ENCODE results near the gene UBTD2. TPM values are rescaled to one million over a fixed set of nuclear protein-coding genes. Genes with fewer than 3 reads are reported as not detected.
A peak's percentile ranks its signal among the peaks of the same experiment; 100 is the strongest.
"Not testable (repeated sequence)": the region's sequence is repeated elsewhere in the genome, so short reads cannot be mapped to it uniquely, and the experiment has no call there.

UBTD2 gene
- total RNA-seq, 4 donors from 2014 or later, result 6.0 to 35.4 (median 19.0) TPM

DNA sequence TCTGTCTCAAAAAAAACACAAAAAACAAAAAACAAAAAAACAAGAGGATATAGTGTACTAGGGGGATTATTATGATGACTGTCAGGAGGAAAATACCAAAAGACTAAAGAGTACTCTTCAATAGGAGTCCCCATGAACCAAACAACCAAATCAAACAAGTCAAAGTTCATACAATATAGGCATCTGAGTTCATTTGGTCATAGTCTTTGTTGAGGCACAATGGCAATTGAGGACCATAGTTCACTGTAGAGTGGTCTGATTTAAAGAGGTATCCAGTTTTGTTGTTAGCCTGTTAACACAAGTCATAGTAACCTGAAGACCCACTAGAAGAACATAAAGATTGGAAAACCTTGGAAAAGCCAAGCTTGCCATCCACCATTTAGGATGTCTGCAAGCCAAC is 11.3 kb upstream of the UBTD2 start:
- no peak for DNase-seq
- Histone ChIP-seq H3K27me3 (no peaks in the 10 kb centered on the region), H3K36me3 (no peaks in the 10 kb centered on the region), H3K4me3 (no peak overlapping the region), H3K9me3 (no peaks in the 10 kb centered on the region), H3K27ac (no peak overlapping the region), H3K4me1 (peaks cover 0 to 5% (median 4%) of the 10 kb centered on the region in 4 donors)
- in situ Hi-C loops (cut with MboI; ENCODE audit: low pct_ligation_motif_present in 1 of 4, low pct_unique_long_range_greater_than_20kb in 1 of 4, low sequenced_read_pairs in 3 of 4), result loop anchor here in 3 of 4 donors (10.0 to 25.0 kb wide), 3 partner anchors 180 to 190 kb away; no protein-coding TSS in a partner anchor
- intact Hi-C loops (cut with DNase I; ENCODE audit: low total_unique reads), result loop anchor here (5.0 kb wide), 1 partner anchor 108 kb away; the partner anchor contains the start of gene STK10
- TF ChIP-seq CTCF (IDR thresholded peaks at IDR 0.05), result no peak
- no peak for TF ChIP-seq POLR2AphosphoS5 (IDR thresholded peaks at IDR 0.05)
- no peak for TF ChIP-seq POLR2A (IDR thresholded peaks at IDR 0.05)
- no peak for TF ChIP-seq EP300 (IDR thresholded peaks at IDR 0.05; ENCODE audit: low read depth)

GRCh38 chr5:172293745-172294342 is 10.3 kb upstream of the UBTD2 start:
- TF ChIP-seq POLR2AphosphoS5 (IDR thresholded peaks at IDR 0.05), result no peak
- TF ChIP-seq POLR2A (IDR thresholded peaks at IDR 0.05), result no peak
- TF ChIP-seq CTCF (IDR thresholded peaks at IDR 0.05), result no peak
- no peak for TF ChIP-seq EP300 (IDR thresholded peaks at IDR 0.05; ENCODE audit: low read depth)
- Histone ChIP-seq H3K4me1 (peaks cover 0 to 5% (median 4%) of the 10 kb centered on the region in 4 donors), H3K4me3 (no peak overlapping the region), H3K9me3 (no peaks in the 10 kb centered on the region), H3K27me3 (no peaks in the 10 kb centered on the region), H3K36me3 (no peaks in the 10 kb centered on the region), H3K27ac (no peak overlapping the region)
- in situ Hi-C loops (cut with MboI; ENCODE audit: low pct_ligation_motif_present in 1 of 4, low pct_unique_long_range_greater_than_20kb in 1 of 4, low sequenced_read_pairs in 3 of 4) (loop anchor here in 3 of 4 donors (10.0 to 25.0 kb wide), 3 partner anchors 179 to 189 kb away; no protein-coding TSS in a partner anchor), intact Hi-C loops (cut with DNase I; ENCODE audit: low total_unique reads) (loop anchor here (5.0 kb wide), 1 partner anchor 107 kb away; the partner anchor contains the start of gene STK10)
- whole genome bisulfite sequencing, 2 donors (ENCODE audit: low coverage in 1 of 2), result 76% methylated on average over 2 of the region's 2 CpGs; no CpG with 5 or more reads in 1 of the 2 donors
- DNase-seq, result no peak

GRCh38 chr5:172293054-172293744 is 9.6 kb upstream of the UBTD2 start:
- TF ChIP-seq CTCF (IDR thresholded peaks at IDR 0.05), result peak; percentile 76 to 86 (median 84)
- TF ChIP-seq EP300 (IDR thresholded peaks at IDR 0.05; ENCODE audit: low read depth), result no peak
- TF ChIP-seq POLR2AphosphoS5 (IDR thresholded peaks at IDR 0.05), result peak in 2 of 3 donors; percentile 9 to 26
- no peak for TF ChIP-seq POLR2A (IDR thresholded peaks at IDR 0.05)
- peak; percentile 67 for DNase-seq
- WGBS, 2 donors (ENCODE audit: low coverage in 1 of 2), result 38 to 46% methylated on average over 1 to 5 of the region's 5 CpGs
- Histone ChIP-seq H3K4me1 (peaks cover 0 to 5% (median 4%) of the 10 kb centered on the region in 4 donors), H3K4me3 (no peak overlapping the region), H3K9me3 (no peaks in the 10 kb centered on the region), H3K27ac (no peak overlapping the region), H3K27me3 (no peaks in the 10 kb centered on the region), H3K36me3 (no peaks in the 10 kb centered on the region)
- intact Hi-C loops (cut with DNase I; ENCODE audit: low total_unique reads) (loop anchor here (5.0 kb wide), 1 partner anchor 106 kb away; the partner anchor contains the start of gene STK10), in situ Hi-C loops (cut with MboI; ENCODE audit: low pct_ligation_motif_present in 1 of 4, low pct_unique_long_range_greater_than_20kb in 1 of 4, low sequenced_read_pairs in 3 of 4) (loop anchor here in 3 of 4 donors (10.0 to 25.0 kb wide), 3 partner anchors 178 to 188 kb away; no protein-coding TSS in a partner anchor)

- not testable (repeated sequence) for H3K4me3 ChIP-seq, H3K4me1 ChIP-seq, H3K9me3 ChIP-seq, DNase-seq, H3K27me3 ChIP-seq, H3K27ac ChIP-seq, H3K36me3 ChIP-seq
- 80 to 100% methylated on average over 1 to 5 of the region's 5 CpGs for WGBS, 2 donors (ENCODE audit: low coverage in 1 of 2)
- in situ Hi-C loops (cut with MboI; ENCODE audit: low pct_ligation_motif_present in 1 of 4, low pct_unique_long_range_greater_than_20kb in 1 of 4, low sequenced_read_pairs in 3 of 4), result loop anchor here in 3 of 4 donors (10.0 to 25.0 kb wide), 3 partner anchors 177 to 187 kb away; no protein-coding TSS in a partner anchor
- intact Hi-C loops (cut with DNase I; ENCODE audit: low total_unique reads), result loop anchor here (5.0 kb wide), 1 partner anchor 105 kb away; the partner anchor contains the start of gene STK10
These were observed 8.3 kb upstream of the UBTD2 start for GRCh38 chr5:172291837-172292236.

Measured in transverse colon (tissue), 4 donors.